A172 (cell line): ENCODE measurements around the gene CD47. TPM values are rescaled to one million over a fixed set of nuclear protein-coding genes. Genes with fewer than 3 reads are reported as not detected.

Source experiments
- DNase-seq: peaks from one replicate; pipeline ENCODE4 v3.0.0-alpha.2; 2015; ENCODE audit warnings: low spot score
- total RNA-seq: library from RNA; depleted of rRNA; stranded (reverse); fragments of >200 nt; shearing (Covaris generic); gene quantifications from 2 replicates; pipeline ENCODE4 v1.2.3, GENCODE V29; 2014

Gene CD47
- total RNA-seq, 1 experiment from 2014 or later, result 145 TPM

DNA sequence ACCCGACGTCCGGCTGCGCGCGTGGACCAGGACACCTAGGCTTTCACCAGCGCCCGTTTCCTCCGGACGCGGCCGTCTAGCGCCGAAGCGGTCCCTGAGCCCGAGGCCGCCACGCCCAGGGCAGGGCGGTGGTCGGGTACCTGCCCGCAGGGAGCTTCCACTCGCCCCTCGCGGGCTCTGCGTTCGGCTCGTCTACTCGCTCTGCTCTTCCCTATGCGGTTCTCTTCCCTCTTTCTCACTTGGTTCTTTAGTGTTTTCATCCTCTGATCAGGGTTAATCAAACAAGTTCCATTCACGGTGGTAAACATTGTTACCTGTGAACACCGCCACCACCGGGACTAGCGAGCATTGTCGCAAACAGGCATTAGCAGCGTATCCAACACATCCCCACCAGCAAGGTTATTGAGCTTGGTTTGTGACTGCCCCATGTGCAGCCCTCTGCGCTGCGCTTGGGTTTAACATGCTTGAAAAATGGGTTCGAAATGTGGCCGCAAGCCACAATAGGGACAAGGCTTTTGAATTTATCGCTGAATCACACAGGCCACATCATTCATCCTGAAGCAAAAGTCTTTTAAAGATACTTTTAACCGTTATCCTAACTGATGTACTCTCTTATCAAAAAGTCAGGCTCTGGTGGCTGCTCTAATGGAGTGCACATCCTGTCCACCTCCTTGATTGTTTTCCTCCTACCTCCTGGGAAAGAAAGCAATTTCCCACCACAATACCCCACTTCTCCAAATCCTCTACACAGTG, 843 bp upstream of the CD47 start:
- no peak for DNase-seq

DNA sequence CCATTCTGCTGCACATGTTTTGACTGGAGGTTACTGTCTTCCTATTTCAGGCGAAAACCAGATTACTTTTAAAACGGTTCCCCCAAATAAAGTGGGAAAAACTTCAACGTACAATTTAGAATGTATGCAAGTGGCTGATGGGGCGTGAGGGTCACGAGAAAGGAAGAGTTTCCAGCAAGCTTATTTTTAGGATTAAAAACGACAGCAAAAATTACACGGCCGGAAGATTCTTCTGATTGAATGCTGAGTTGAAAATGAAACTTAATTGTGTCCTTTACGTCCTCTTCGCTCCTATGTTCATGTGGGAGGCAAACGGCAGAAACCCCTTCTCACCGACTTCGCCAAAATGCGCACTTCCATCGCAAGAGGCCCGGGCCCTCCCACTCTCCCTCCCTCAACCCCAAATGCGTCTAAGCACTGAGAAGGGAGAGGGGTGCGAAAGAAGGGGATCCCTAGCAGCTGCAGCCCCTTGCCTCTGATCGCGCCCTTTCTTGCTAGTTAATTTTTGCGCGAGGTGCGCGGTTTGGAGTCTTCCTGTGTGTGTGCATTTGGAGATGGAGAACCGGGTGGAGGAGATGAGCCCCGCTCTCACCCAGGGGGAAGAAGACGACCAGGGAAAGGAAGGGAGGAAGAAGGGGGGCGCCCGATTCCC, 656 bp downstream of the CD47 start:
- peak; percentile 38 for DNase-seq

DNA sequence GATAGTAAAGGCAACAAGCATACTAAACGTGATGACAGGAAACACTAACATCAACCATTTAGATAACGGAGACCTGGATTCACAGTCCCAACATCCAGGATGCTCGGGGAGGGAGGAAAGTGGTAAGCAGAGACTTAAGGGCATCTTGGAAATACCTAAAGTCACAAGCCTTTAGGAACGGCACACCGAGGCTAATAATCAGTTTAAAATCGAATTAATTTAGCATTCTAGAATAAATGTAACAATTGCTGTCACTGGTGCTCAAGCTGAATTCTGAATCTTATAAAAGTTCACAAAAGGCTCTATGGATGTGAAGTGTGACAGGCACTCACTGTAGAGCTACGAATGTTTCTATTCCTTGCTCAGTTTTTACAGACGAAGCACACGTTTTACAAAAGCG, 1.3 kb downstream of the CD47 start:
- DNase-seq, result no peak

DNA sequence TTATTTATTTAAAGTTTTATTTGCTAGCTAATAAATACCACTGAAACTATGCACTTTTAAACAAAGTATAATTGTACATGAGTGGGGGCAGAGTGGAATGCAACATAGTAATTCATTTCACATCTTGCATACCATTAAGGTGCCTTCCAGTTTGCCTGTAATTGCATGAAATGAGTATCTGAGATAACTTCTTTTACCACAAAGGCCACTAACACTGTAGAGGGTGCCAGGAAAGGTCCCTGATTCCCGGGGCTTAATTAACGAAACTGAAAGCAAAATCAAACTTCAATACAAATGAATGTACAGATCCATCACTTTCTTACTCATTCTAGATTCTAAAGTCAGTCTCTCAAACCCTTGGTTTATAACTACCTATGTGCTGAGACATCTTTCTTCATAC, 2.1 kb downstream of the CD47 start:
- DNase-seq, result peak; percentile 42

DNA sequence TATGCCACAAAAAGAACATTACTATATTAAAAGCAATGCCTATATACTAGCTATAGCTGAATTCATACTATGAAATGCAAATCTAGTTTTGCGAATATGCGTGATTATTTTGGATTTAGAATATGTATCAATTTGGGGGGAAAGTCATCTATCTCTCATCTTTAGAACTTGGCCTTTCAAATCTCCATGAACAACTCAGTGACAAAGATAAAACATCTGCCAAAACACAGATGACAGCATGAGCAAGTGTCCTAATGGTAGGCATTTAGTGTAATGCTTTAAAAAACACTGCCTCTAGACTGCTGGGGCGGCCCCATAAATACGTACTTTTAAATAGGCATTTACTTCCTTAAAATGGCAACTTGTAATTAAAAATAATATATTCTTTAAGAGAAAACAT, 2.7 kb downstream of the CD47 start:
- no peak for DNase-seq

DNA sequence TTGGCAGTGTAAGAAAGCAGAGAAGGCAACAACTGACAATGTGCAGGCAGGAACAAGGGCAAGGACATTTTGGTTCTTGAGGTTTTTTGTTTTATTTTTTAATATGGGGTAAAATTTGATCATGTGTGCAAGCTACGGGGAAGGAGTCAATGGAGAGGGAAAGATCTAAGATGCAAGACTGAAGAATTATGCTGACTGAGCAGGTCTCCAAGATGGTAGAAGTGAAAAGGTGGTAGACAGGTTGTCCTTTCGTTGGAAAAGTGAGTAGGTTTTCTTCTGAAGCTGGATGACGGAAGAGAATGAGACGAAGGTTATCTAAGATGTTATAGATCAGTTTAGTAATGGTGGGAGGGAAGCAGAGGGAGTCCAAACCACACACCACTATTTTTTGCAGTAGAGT, 4.2 kb downstream of the CD47 start:
- no peak for DNase-seq

DNA sequence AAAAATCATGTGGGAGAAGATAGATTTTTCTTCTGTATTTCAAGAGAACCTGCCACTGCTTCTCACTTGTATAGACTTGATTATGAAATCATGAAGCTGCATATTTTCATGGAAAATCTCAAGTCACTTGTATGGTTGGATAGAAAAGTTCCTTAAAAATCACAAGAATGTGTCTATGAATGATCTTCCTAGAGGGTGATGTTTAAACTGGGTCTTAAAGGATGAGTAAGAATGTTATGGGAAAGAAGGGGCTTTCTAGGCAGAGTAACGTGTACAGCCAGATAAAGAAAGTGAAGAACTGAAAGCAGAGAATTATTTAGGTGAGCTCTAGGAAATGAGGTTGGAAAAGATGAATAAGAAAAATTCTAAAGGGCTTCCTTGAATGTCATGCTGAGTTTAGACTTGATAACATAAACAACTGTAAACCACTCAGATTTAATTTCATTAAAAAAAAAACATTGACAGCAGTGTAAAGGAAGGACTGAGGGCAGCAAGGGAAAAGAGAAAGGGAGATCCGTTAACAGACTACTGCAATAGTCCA, 5.0 kb downstream of the CD47 start:
- DNase-seq, result no peak

DNA sequence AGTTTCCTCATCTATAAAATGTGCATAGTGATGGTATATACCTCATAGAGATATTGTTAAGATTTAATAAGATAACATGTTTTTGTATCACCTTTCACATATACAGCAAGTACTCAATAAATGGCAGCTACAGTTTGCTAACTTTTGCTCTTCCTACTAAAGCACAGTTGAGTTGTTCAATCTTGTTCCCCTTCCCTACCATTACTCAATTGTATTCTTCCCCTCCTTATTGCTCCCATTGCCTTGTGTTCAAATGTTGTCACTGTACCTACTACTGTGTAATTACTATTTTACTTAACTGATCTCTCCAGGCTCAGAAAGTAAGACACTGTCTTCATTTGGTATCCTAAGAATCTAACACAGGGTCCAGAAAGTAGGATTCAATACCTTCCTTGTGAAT, 5.5 kb downstream of the CD47 start:
- no peak for DNase-seq

DNA sequence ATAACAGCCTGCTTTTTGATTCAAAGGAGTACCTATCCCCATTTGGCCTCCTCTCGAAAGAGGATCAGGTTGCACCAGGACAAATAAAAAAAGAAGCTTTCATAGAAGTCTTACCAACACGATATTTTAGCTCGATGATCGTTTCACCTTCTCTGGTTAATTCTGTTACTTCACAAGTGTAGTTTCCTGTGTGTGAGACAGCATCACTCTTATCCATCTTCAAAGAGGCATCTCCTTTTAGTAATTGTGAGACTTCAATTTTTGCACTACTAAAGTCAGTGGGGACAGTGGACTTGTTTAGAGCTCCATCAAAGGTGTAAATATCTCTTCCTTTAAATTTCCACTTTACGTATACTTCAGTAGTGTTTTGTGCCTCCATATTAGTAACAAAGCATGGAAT, 11.0 kb downstream of the CD47 start:
- DNase-seq, result no peak

DNA sequence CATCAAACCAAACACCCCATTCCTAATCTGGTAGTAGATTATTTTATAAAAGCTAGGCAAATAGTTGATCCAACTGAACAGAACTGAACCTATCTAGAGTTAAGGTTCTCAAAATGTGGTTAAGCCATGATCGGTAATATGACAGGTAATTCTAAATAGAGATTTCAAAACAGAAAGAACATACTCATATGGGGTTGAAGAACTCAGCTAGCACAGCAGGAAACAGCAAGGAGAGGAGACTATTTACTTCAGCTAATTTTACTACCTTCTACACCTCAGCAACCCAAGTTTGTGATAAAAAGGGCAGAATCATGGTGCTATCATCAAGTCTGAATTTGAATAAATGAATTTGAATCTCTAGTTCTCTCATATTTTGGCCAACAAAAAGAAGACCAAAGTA, 11.8 kb downstream of the CD47 start:
- DNase-seq, result no peak

DNA sequence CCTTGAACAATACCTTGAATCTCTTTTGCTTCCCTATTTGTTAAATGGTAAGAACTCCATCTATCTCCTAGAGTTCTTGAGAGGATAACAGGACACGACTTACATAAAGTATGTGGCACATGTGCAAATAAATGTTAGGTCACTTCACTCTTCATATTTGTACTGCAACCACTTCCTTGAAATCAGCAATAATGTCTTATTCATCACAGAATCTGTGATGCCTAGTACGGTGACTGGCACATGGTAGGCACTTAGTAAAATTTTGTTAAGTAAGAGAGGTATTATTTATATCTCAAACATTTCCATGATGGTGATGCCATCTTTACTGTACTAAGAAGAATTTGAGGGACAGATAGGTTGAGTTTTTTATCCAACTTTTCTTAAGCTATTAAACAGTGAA, 14.3 kb downstream of the CD47 start:
- no peak for DNase-seq

DNA sequence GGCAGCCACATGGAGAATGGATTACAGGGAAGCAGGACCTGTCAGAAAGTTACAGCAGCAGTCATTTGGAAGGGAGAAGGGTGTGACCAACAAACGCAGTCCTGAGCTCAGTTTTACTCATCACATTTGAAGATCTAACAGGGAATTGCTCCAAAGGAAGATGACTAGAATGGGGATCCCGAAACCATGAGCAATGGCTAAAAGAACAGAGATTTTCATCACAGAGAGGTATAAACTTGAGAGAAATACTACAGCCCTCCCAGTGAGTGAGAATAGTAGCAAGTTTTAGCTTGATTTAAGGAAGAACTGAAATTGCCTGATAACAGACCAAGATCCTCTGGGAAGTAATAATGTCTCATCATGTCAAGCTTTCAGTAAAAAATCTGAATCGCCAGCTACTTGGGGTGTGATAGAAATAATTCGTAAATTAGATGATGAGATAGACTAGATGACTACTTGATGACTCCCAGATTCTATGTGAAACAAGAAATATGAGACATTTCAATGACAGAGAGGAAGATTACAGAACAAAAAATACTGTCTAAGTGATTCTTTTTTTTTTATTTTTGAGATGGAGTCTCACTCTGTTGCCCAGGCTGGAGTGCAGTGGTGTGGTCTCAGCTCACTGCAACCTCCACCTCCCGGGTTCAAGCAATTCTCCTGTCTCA, 16.9 kb downstream of the CD47 start:
- DNase-seq, result no peak

DNA sequence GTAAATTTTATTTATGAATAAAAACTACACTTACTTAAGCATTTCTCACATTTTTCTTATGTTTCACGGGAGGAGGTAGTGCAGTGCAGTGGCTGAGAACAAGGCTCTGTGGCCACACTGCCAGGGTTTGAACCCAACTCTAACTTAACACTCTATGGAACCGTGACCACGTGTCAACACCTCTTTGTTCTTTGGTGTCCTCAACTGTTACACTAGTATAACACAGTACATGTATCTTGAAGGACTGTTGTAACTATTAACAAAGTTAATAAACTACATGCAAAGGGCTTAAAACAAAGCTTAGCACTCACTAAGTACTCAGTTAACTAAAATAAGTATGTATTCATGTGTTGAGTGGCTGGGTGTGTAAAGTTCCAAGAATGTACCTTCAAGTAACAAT, 19.5 kb downstream of the CD47 start:
- DNase-seq, result no peak

DNA sequence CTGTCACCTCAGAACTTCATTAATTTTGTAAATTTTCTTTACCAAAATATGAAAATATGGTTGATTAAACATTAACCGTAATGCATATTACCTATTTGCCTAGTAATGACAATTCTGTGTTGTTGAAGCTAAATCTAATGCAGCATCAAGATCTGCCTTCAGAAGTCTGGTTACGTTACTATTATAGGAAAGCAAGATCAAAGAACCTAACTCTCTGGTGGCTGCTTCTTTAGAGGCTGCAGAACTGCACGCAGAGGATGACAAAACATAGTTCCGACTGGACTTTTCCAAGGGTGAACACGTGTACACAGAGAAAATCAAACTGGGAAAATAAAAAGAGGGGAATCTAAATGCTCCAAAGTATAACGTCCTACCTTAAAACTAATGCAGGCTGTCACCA, 20.5 kb downstream of the CD47 start:
- no peak for DNase-seq

DNA sequence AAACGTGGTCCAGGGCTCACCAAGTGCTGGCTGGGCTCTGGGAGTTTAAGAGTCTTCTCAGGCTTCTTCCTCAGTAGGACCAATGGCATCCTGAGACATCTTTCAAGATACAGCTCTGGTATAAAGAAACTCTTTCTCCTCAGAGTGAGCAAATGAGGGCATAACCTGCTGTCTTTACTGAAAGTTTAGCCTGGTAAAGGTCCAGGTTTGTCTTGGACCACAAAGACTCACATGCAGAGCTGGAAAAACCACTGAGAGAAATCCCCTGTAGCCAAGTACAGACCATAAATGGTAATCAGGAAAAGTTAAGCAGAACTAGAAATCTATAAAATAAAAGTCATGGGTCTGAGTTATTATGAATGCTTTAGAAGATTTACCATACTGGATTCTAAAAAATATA, 23.1 kb downstream of the CD47 start:
- no peak for DNase-seq

DNA sequence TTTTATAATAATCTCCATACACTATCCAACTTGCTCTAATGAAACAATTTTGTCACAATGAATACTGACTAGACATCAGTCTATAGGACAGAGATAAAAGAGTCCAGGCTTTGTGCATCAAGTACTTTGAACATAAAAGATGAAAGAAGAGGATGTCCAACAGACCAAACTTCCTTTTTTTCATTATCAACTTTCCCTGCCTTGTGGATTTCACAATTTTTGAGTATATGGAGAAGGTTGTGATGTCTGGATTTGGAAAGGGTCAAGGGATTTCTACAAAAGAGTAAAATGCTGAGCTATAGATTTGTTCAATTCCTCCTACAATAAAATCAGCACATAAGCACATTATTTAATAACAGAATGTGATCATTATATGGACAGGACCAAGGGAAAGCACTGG, 25.7 kb downstream of the CD47 start:
- no peak for DNase-seq

DNA sequence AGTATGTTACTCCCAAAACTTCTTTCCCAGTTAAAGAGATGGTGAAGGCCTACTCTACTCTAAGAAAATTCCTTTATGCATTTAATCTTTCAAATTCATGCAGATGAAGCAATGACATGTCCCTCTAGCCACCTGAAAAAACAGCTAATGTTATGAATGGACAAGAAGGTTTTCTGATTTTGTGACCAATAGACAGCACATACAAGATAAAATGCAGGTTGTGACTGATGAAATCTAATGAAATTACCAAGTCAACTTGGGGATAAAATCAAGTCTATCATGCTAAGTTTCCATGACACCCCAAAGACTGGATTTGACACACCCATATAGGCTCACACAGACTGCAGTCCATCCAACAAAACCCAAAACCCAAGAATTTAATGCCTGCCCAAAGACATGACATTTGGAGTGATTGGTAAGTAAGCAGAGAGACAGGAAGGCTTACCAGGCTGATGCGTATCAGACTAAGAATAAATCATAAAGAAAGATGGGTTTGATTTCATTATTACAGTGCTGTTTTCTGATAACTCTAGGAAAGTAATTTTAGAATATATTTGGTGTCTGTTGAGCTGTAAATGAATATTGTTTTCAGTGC, 26.4 kb downstream of the CD47 start:
- DNase-seq, result no peak

DNA sequence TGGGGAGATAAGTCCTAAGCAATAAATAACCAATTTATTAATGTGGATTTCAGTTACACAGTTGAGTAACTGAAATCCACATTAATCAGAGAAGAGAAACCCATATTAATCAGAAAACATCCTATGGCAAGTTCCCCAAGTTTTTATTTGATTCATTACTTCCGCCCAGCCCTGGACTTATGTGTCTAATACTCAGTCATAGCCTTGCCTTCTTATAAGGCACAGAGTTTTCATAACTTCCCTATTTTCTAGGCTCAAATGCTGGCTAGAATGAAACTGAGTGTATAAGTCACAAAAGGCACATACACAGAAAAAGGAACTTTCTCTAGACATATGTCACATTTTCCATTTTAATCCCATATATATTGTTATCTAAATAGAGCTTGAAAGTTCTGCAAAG, 28.8 kb downstream of the CD47 start:
- no peak for DNase-seq

DNA sequence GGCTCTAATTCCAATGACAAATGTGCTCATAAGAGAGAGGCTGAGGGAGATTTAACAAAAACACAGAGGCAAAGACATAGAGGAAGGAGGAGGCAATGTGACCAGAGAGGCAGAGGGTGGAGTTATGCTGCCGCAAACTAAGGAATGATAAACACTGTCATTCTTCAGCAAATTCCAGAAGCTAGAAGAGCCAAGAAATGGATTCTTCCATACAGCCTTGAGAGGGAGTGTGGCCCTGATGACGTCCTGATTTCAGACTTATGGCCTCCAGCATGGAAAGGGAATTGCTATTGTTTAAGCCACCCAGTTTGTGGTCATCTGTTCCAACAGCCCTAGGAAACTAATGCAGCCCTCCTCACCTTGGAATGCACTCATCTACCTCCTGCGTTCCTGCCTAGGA, 30.5 kb downstream of the CD47 start:
- DNase-seq, result no peak

DNA sequence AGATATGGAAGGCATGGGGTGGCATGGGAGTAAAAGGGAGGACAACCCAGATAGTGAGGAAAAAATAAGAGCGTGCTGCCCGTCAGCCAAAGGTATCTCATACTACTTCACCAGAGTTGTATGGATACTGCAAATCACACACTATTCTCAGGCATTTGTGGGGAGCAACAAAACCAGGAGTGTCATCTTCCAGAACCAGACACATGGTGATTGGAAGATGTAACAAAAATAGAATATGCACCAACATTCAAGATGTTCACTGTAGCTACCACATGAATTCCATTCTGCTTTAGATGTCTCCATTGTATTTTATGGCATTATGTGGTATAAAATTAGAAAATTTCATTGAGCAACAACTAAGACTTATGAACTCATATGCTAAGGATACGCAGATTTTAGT, 34.9 kb downstream of the CD47 start:
- DNase-seq, result no peak

DNA sequence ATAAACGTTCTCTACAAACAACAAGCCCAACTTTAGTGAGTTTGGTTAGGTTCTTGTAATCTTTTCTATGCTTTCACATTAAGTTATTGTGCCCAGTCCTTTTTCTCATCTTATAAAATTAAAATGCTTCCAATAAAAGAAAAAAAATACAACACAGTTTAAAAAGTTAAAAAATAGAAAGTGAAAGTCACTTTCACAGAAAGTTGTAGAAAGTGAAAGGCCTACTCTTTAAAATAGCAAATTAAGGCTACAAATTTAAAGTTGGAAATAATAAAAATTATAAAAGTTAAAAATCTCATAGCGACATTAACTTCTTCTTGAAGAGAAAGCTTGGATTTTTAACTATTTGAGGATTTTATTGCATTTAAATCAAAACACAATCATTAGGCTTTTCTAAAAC, 35.9 kb downstream of the CD47 start:
- DNase-seq, result no peak

DNA sequence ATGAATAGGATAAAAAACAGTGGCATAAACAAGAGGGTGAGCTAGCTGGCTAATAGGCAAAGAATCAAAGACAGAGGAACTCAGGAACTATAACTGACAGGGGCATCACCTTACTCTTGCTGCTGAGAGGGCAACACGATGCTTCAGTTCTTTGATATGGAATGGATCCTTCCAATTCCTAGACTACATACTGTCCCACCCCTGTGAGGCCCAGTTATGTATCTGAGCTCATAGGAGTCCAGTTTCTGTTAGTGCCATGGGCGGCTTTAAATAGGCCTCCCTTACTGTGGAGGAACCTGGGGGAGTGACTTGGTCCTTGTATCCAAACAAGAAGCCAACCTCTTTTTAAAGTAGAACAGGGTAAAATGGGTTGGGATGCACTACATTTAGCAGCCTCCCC, 37.3 kb downstream of the CD47 start:
- no peak for DNase-seq

DNA sequence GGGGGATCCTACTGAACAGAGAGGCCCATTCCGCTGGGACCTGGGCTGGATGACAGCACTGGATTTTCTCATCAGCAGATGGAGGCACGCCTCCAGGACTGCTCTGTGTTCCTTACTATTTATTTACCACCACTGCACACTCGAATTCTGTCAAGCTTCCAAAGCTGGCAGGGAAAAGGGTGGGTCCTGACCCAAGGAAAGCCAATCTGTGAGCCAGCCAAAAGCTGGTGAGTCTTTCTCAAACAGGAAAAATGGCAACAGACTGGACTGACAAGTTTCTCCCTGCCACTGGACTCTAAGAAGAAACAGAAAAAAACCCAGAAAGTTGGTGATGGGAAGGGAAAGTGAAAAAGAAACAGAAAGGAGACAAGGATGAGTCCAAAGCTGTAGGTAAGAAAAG, 37.8 kb downstream of the CD47 start:
- DNase-seq, result no peak
